CD4-positive, alpha-beta T cell (primary cell): ENCODE measurements around the gene RPS6KA2. TPM values are rescaled to one million over a fixed set of nuclear protein-coding genes. Genes with fewer than 3 reads are reported as not detected.
A peak's percentile ranks its signal among the peaks of the same experiment; 100 is the strongest.

Experiments used
- ATAC-seq: fragments of 200-7000 bp; cut with Tn5 transposase; one replicate; pipeline ENCODE4 v1.10.0; 2022; ENCODE audit warnings: mild to moderate bottlenecking; ENCODE audit not compliant: poor library complexity
- CTCF ChIA-PET: fragments of 350-600 bp; sonication (Branson Sonifier 250); formaldehyde crosslinking; loops from one replicate; lab custom pipeline; 2021; ENCODE audit warnings: antibody characterized with exemption, inconsistent platforms; lab: Charles Lee
- POLR2A ChIA-PET: fragments of 350-600 bp; sonication (Branson Sonifier 250); formaldehyde crosslinking; loops from one replicate; lab custom pipeline; 2021; ENCODE audit warnings: antibody characterized with exemption, inconsistent platforms; lab: Charles Lee
- DNase-seq, 14 experiments: peaks; one replicate each; pipeline ENCODE4 v3.0.0-alpha.2; 2013 to 2020; ENCODE audit warnings: mixed read lengths in 2 of 14
- H3K27ac ChIP-seq, 2 donors: one replicate each; pipeline versions ENCODE4 v1.5.1 to v1.7.0; 2013; ENCODE audit warnings: low read length in 2 of 2, low read depth in 1 of 2, mild to moderate bottlenecking in 1 of 2
- H3K27me3 ChIP-seq, 2 experiments: 1 replicate in 1 of 2; 2 replicates in 1 of 2; pipeline versions ENCODE4 v1.6.1 to v1.7.0; 2013; ENCODE audit warnings: low read length in 2 of 2, control low read depth in 1 of 2, mild to moderate bottlenecking in 1 of 2, moderate library complexity in 1 of 2; ENCODE audit not compliant: insufficient read depth in 2 of 2, control insufficient read depth in 1 of 2
- H3K36me3 ChIP-seq: one replicate; pipeline ENCODE4 v1.6.1; 2013; ENCODE audit warnings: low read length, control low read depth; ENCODE audit not compliant: insufficient read depth
- H3K4me1 ChIP-seq: one replicate; pipeline ENCODE4 v1.6.1; 2013; ENCODE audit warnings: low read length, control low read depth; ENCODE audit not compliant: insufficient read depth
- H3K4me3 ChIP-seq: one replicate; pipeline ENCODE4 v1.5.1; 2013; ENCODE audit warnings: mild to moderate bottlenecking, low read length, moderate library complexity
- H3K9me3 ChIP-seq, 2 experiments: 1 replicate in 1 of 2; 2 replicates in 1 of 2; pipeline versions ENCODE4 v1.6.1 to v1.7.0; 2013; ENCODE audit warnings: low read length in 2 of 2, mild to moderate bottlenecking in 2 of 2, control low read depth in 1 of 2, moderate library complexity in 1 of 2; ENCODE audit not compliant: control insufficient read depth in 1 of 2, insufficient read depth in 1 of 2
- H3K27ac Mint-ChIP-seq: one replicate; pipeline ENCODE4 v1.8.0; 2020; ENCODE audit warnings: mixed read lengths
- H3K27me3 Mint-ChIP-seq: one replicate; pipeline ENCODE4 v1.8.0; 2021; ENCODE audit warnings: mixed read lengths
- H3K36me3 Mint-ChIP-seq: one replicate; pipeline ENCODE4 v1.8.0; 2021; ENCODE audit warnings: low read depth, mixed read lengths
- H3K4me1 Mint-ChIP-seq: one replicate; pipeline ENCODE4 v1.8.0; 2021; ENCODE audit warnings: low read depth, mixed read lengths
- H3K4me3 Mint-ChIP-seq: one replicate; pipeline ENCODE4 v1.8.0; 2020; ENCODE audit warnings: mild to moderate bottlenecking, mixed read lengths
- H3K9me3 Mint-ChIP-seq: one replicate; pipeline ENCODE4 v1.8.0; 2020; ENCODE audit warnings: mixed read lengths
- intact Hi-C, 2 experiments: fragments of 100-400 bp; cut with DNase I in 1 of 2; cut with micrococcal nuclease in 1 of 2; formaldehyde crosslinking; loops; one replicate each; pipeline versions ENCODE4 v1.15.1 to v1.9.0; 2023 to 2025; cut with DNase I, micrococcal nuclease
- total RNA-seq, 174 experiments: library from RNA in 2 of 174; stranded (reverse) in 2 of 174; gene quantifications; one replicate each; pipeline ENCODE4 v1.2.3 and lab custom pipeline; 2021 to 2026
- TF ChIP-seq, protein P1 (sequence below): fragments of 200-600 bp; IDR thresholded peaks from one replicate; pipeline ENCODE4 v1.8.0; 2022; ENCODE audit warnings: antibody characterized with exemption, mild to moderate bottlenecking

The RPS6KA2 gene
- total RNA-seq, 2 experiments from 2014 or later = 5.6 to 6.2 TPM

DNA sequence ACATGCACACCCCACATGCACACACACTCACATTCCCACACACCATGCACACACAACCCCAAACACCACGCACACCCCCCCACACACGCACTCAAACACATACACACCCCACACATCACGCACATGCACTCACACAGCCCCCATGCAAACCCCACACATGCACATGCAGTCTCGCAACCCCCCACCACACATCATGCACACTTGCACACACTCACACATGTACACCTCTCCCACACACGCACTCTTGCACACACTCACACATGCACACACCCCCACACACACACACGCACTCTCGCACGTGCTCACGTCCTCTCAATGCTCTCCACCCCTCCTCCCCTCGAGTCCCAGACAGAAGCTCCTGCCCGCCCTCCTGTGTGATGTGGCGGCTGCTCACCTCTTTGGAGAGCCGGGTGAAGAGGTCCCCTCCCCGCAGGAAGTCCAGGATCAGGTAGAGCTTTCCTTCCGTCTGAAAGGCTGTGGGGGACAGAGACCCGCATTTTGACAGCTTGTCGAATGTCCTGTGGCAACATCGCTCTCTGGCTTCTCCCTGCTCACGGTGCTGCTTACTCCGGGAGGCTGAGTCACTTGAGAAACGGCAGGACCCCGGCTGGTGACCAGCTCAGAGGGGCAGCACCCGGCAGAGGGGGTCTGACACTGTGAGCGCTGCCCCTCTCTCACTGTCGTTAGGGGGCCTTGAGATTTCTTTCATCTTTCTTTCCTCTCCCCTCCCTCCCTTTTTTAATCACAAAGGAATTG is 119.1 kb downstream of the RPS6KA2 start:
- Histone ChIP-seq H3K27ac (no peak overlapping the region), H3K4me3 (no peak overlapping the region), H3K4me1 (peaks cover 7% of the 10 kb centered on the region), H3K27me3 (no peaks in the 10 kb centered on the region), H3K36me3 (peaks cover 3% of the 10 kb centered on the region), H3K9me3 (no peaks in the 10 kb centered on the region)
- Mint-ChIP-seq H3K4me1 (peaks cover 8% of the 10 kb centered on the region), H3K27ac (no peak overlapping the region), H3K36me3 (peaks cover 20% of the 10 kb centered on the region), H3K27me3 (no peaks in the 10 kb centered on the region), H3K9me3 (no peaks in the 10 kb centered on the region), H3K4me3 (no peak overlapping the region)
- ATAC-seq (no peak), DNase-seq (no peak)
- intact Hi-C loops = no loop called here
- ChIA-PET CTCF (no interaction called here), POLR2A (no interaction called here)
- TF ChIP-seq, protein P1, sequence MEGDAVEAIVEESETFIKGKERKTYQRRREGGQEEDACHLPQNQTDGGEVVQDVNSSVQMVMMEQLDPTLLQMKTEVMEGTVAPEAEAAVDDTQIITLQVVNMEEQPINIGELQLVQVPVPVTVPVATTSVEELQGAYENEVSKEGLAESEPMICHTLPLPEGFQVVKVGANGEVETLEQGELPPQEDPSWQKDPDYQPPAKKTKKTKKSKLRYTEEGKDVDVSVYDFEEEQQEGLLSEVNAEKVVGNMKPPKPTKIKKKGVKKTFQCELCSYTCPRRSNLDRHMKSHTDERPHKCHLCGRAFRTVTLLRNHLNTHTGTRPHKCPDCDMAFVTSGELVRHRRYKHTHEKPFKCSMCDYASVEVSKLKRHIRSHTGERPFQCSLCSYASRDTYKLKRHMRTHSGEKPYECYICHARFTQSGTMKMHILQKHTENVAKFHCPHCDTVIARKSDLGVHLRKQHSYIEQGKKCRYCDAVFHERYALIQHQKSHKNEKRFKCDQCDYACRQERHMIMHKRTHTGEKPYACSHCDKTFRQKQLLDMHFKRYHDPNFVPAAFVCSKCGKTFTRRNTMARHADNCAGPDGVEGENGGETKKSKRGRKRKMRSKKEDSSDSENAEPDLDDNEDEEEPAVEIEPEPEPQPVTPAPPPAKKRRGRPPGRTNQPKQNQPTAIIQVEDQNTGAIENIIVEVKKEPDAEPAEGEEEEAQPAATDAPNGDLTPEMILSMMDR = no peak

DNA sequence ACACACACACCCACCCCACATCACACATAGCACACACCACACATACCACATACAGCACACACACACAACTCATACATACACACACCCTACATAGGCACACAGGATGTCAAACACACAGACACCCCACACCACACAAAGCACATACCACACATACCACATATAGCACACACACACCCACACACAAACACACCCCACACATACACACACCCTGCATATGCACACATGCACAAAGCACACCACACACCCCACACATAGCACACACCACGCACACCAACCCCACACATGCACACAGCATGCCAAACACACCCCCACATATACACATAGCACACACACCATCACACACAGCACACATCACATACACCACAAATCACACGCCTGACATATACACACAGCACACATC is 119.7 kb downstream of the RPS6KA2 start:
- no peak for DNase-seq
- peaks cover 3% of the 10 kb centered on the region for H3K36me3 ChIP-seq
- H3K4me3 ChIP-seq = no peak overlapping the region
- H3K9me3 Mint-ChIP-seq = no peaks in the 10 kb centered on the region
- no peak overlapping the region for H3K27ac Mint-ChIP-seq
- no peak for ATAC-seq
- H3K9me3 ChIP-seq = no peaks in the 10 kb centered on the region
- intact Hi-C loops = no loop called here
- H3K36me3 Mint-ChIP-seq = peaks cover 20% of the 10 kb centered on the region
- ChIA-PET CTCF (no interaction called here), POLR2A (no interaction called here)
- peaks cover 2% of the 10 kb centered on the region for H3K4me1 Mint-ChIP-seq
- H3K27me3 Mint-ChIP-seq = no peaks in the 10 kb centered on the region
- H3K27ac ChIP-seq = no peak overlapping the region
- TF ChIP-seq, protein P1 = no peak
- H3K4me1 ChIP-seq = peaks cover 1% of the 10 kb centered on the region
- H3K27me3 ChIP-seq = no peaks in the 10 kb centered on the region
- H3K4me3 Mint-ChIP-seq = no peak overlapping the region

DNA sequence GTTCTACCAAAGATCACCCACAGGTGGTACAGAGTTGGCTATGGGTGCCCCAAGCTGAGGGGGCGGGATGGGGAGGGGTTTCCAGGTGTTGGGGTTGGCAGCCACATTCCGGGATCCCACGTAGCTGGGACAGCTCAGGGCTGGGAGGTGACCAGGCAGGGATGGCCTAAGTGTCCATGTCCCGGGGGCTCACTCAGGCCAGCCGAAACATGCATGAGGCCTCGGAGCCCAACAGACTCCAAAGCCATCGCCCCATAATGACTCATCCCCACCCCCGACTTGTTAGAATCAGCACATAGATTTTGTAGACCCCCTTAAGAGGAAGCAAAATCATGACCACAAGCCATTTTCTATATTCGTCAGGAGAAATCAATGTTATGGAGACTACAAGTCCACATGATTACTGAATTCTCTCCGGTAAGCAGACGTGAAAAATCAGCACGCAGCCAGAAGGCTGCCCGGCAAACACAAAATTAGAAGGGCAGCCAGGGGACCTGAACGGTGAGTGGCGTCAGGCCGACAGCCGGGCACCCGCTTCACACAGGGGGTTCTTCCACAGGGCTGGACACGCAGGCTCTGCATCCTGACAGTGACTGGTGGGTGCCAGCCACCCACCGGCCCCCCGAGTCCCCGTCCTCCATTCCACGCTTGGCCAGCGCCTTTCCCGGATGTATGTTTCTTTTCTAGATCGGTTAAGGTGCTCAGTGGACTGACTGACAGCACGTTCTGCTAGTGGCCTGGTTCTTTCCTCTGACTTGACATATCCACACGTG is 121.7 kb downstream of the RPS6KA2 start:
- intact Hi-C loops = no loop called here
- ATAC-seq = no peak
- Histone ChIP-seq H3K27ac (no peak overlapping the region), H3K36me3 (peaks cover 3% of the 10 kb centered on the region), H3K4me3 (no peak overlapping the region), H3K9me3 (no peaks in the 10 kb centered on the region), H3K4me1 (no peaks in the 10 kb centered on the region), H3K27me3 (no peaks in the 10 kb centered on the region)
- Mint-ChIP-seq H3K27me3 (no peaks in the 10 kb centered on the region), H3K36me3 (peaks cover 19% of the 10 kb centered on the region), H3K27ac (no peak overlapping the region), H3K9me3 (no peaks in the 10 kb centered on the region), H3K4me1 (no peaks in the 10 kb centered on the region), H3K4me3 (no peak overlapping the region)
- peak in 1 of 14 experiments; percentile 29 for DNase-seq
- CTCF ChIA-PET = no interaction called here
- TF ChIP-seq, protein P1 = no peak
- POLR2A ChIA-PET = interaction anchor here (0.6 kb wide), 1 partner anchor 18 kb away, joined by 3 read pairs; no protein-coding TSS in a partner anchor
